Calu3 (cell line): ENCODE results near the gene AGPAT3. TPM values are rescaled to one million over a fixed set of nuclear protein-coding genes. Genes with fewer than 3 reads are reported as not detected.

Experiments
- BruUV-seq: library from RNA; stranded (reverse); fragments of 400-500 nt; replicated peaks from 2 replicates; lab custom pipeline; 2021; lab: Mats Ljungman, UMichigan
- CTCF ChIA-PET: fragments of 300-600 bp; sonication (Branson Sonifier 250); formaldehyde crosslinking; loops from one replicate; lab custom pipeline; 2022; ENCODE audit warnings: antibody characterized with exemption; lab: Charles Lee
- DNase-seq: peaks from one replicate; pipeline ENCODE4 v3.0.0; 2022
- H3K27ac Mint-ChIP-seq: one replicate; pipeline ENCODE4 v1.8.0; 2022; ENCODE audit warnings: mixed read lengths; ENCODE audit not compliant: unreplicated experiment
- H3K27me3 Mint-ChIP-seq: one replicate; pipeline ENCODE4 v1.8.0; 2022; ENCODE audit warnings: mixed read lengths; ENCODE audit not compliant: unreplicated experiment
- H3K36me3 Mint-ChIP-seq: one replicate; pipeline ENCODE4 v1.8.0; 2022; ENCODE audit warnings: mild to moderate bottlenecking, moderate library complexity, mixed read lengths; ENCODE audit not compliant: insufficient read depth, unreplicated experiment
- H3K4me1 Mint-ChIP-seq: one replicate; pipeline ENCODE4 v1.8.0; 2022; ENCODE audit warnings: mild to moderate bottlenecking, low read depth, mixed read lengths; ENCODE audit not compliant: unreplicated experiment
- H3K4me3 Mint-ChIP-seq: one replicate; pipeline ENCODE4 v1.8.0; 2022; ENCODE audit warnings: mild to moderate bottlenecking, low read depth, moderate library complexity, mixed read lengths; ENCODE audit not compliant: unreplicated experiment
- H3K9me3 Mint-ChIP-seq: one replicate; pipeline ENCODE4 v1.8.0; 2022; ENCODE audit warnings: low read depth, mixed read lengths; ENCODE audit not compliant: unreplicated experiment
- CTCF ChIP-seq: fragments of 200-600 bp; IDR thresholded peaks from one replicate; pipeline ENCODE4 v1.8.0; 2022; ENCODE audit warnings: antibody characterized with exemption; ENCODE audit not compliant: unreplicated experiment
- intact Hi-C: fragments of 100-400 bp; cut with micrococcal nuclease; formaldehyde crosslinking; loops from one replicate; pipeline ENCODE4 v1.10.0; 2022; ENCODE audit not compliant: unreplicated experiment
- total RNA-seq: library from RNA; stranded (reverse); gene quantifications from 2 replicates; pipeline ENCODE4 v1.2.3, GENCODE V29; 2022

AGPAT3 gene
- total RNA-seq, 1 experiment from 2014 or later, result 61.2 TPM

- Mint-ChIP-seq H3K27me3 (no peaks in the 10 kb centered on the region), H3K4me1 (no peaks in the 10 kb centered on the region), H3K9me3 (no peaks in the 10 kb centered on the region), H3K4me3 (no peak overlapping the region), H3K36me3 (peaks cover 8% of the 10 kb centered on the region), H3K27ac (no peak overlapping the region)
- DNase-seq, result no peak
- no TSS peak for BruUV-seq
- CTCF ChIA-PET, result interaction anchor here (0.6 kb wide), 1 partner anchor 285 kb away, joined by 3 read pairs; no protein-coding TSS in a partner anchor
- no peak for TF ChIP-seq CTCF
- intact Hi-C loops, result no loop called here
Measured at GRCh38 chr21:43983390-43983789, 118.4 kb downstream of the AGPAT3 start.

- Mint-ChIP-seq H3K27ac (no peak overlapping the region), H3K4me1 (no peaks in the 10 kb centered on the region), H3K36me3 (peaks cover 8% of the 10 kb centered on the region), H3K27me3 (no peaks in the 10 kb centered on the region), H3K4me3 (no peak overlapping the region), H3K9me3 (no peaks in the 10 kb centered on the region)
- intact Hi-C loops, result no loop called here
- no peak for TF ChIP-seq CTCF
- CTCF ChIA-PET, result no interaction called here
- TSS peak; percentile 31 for BruUV-seq
- DNase-seq, result no peak
Measured at GRCh38 chr21:43983860-43984420, 118.9 kb downstream of the AGPAT3 start.

- no TSS peak for BruUV-seq
- H3K36me3 Mint-ChIP-seq, result peaks cover 8% of the 10 kb centered on the region
- no peak for TF ChIP-seq CTCF
- CTCF ChIA-PET, result interaction anchor here (0.7 kb wide), 1 partner anchor 29 kb away, joined by 4 read pairs; no protein-coding TSS in a partner anchor
- H3K27ac Mint-ChIP-seq, result no peak overlapping the region
- no peaks in the 10 kb centered on the region for H3K4me1 Mint-ChIP-seq
- H3K4me3 Mint-ChIP-seq, result no peak overlapping the region
- H3K9me3 Mint-ChIP-seq, result no peaks in the 10 kb centered on the region
- intact Hi-C loops, result no loop called here
- H3K27me3 Mint-ChIP-seq, result no peaks in the 10 kb centered on the region
- DNase-seq, result no peak
Measured at GRCh38 chr21:43984905-43985689, 120.1 kb downstream of the AGPAT3 start.

GRCh38 chr21:43985690-43986251 lies 120.7 kb downstream of the AGPAT3 start:
- TF ChIP-seq CTCF, result no peak
- intact Hi-C loops, result no loop called here
- Mint-ChIP-seq H3K36me3 (peaks cover 8% of the 10 kb centered on the region), H3K27ac (no peak overlapping the region), H3K9me3 (no peaks in the 10 kb centered on the region), H3K27me3 (no peaks in the 10 kb centered on the region), H3K4me3 (no peak overlapping the region), H3K4me1 (no peaks in the 10 kb centered on the region)
- CTCF ChIA-PET, result interaction anchor here (0.7 kb wide), 1 partner anchor 30 kb away, joined by 4 read pairs; no protein-coding TSS in a partner anchor
- DNase-seq, result no peak
- BruUV-seq, result no TSS peak
